Epithelial cell of esophagus (primary cell): ENCODE results near the gene CEMP1.

Source experiments
- DNase-seq: peaks from one replicate; pipeline ENCODE4 v3.0.0; 2010; ENCODE audit warnings: low read depth
- H3K4me3 ChIP-seq: 2 replicates; pipeline ENCODE4 v1.5.1; 2011; ENCODE audit warnings: mild to moderate bottlenecking, low read length, control low read depth
- CTCF ChIP-seq: IDR thresholded peaks from 2 replicates; pipeline ENCODE4 v1.5.1; 2011; ENCODE audit warnings: low read depth, mild to moderate bottlenecking, low read length, control low read depth, inconsistent platforms; ENCODE audit not compliant: insufficient read depth; ENCODE audit errors: missing control alignments

CEMP1 gene

GRCh38 chr16:2485811-2486507, 45.2 kb downstream of the CEMP1 start:
- no peak for TF ChIP-seq CTCF
- no peak for DNase-seq
- no peak overlapping the region for H3K4me3 ChIP-seq

- H3K4me3 ChIP-seq, result no peak overlapping the region
- TF ChIP-seq CTCF, result no peak
- DNase-seq, result no peak
These were observed 46.2 kb downstream of the CEMP1 start for GRCh38 chr16:2484898-2485508.

GRCh38 chr16:2483939-2484897, 47.0 kb downstream of the CEMP1 start:
- TF ChIP-seq CTCF, result no peak
- H3K4me3 ChIP-seq, result no peak overlapping the region
- no peak for DNase-seq

- no peak overlapping the region for H3K4me3 ChIP-seq
- DNase-seq, result no peak
- no peak for TF ChIP-seq CTCF
These were observed 48.3 kb downstream of the CEMP1 start for GRCh38 chr16:2482708-2483534.

GRCh38 chr16:2482249-2482648, 49.0 kb downstream of the CEMP1 start:
- no peak for TF ChIP-seq CTCF
- DNase-seq, result no peak
- H3K4me3 ChIP-seq, result no peak overlapping the region

GRCh38 chr16:2481676-2482075, 49.5 kb downstream of the CEMP1 start:
- no peak for TF ChIP-seq CTCF

More at GRCh38 chr16:2481676-2482075, 49.5 kb downstream of the CEMP1 start:
- DNase-seq, result no peak
- H3K4me3 ChIP-seq, result no peak overlapping the region
